Measurements from ENCODE around the gene CA12.
"Not testable (repeated sequence)": the region's sequence is repeated elsewhere in the genome, so short reads cannot be mapped to it uniquely, and the experiment has no call there.

Gene CA12

GRCh38 chr15:63354821-63355650, 26.6 kb downstream of the CA12 start:
- peak; percentile 77 for DNase-seq

GRCh38 chr15:63353887-63354286, 27.8 kb downstream of the CA12 start:
- DNase-seq: peak; percentile 76

- DNase-seq: no peak
Measured at GRCh38 chr15:63353261-63353660, 28.4 kb downstream of the CA12 start.

DNA sequence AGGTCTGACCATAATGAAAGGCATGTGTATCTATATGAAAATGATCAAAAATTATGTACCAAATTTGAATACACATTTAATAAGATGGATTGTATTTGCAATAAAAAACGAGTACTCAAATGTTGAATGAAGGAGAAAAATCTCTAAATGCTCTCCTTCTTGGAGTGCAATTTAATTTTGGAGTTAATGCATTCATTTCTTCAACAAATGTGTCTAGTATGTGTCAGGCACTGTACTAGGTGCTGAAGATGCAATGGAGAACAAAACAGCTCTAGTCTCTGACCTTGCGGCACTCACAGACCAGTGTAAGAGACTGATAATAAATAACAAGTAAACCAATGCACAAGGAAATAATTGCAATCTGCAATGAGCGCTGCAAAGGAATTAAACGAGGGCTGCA, 28.8 kb downstream of the CA12 start:
- no peak for DNase-seq

- DNase-seq: no peak
Measured at GRCh38 chr15:63351170-63351569, 30.5 kb downstream of the CA12 start.

GRCh38 chr15:63350178-63350621, 31.4 kb downstream of the CA12 start:
- no peak for DNase-seq

DNA sequence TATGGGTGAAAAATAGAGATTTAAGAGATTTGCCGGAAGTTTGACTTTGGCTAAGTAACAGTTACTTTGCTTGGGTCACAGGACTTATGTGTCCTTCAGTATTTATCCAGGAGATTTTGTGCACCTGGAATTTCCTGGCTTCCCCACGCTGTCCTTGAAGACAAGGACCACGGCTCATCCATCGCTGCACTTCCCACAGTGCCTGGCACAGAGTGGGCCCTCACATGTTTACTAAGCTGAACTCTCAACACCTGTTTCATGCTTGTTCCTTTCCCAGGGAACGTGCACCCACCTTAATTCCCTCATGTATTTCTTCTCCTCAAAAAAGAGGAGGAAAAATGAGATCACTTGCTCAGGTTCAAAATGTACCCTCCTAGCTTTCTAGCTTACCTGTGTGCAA, 32.0 kb downstream of the CA12 start:
- DNase-seq: no peak

GRCh38 chr15:63349156-63349555, 32.5 kb downstream of the CA12 start:
- no peak for DNase-seq

DNA sequence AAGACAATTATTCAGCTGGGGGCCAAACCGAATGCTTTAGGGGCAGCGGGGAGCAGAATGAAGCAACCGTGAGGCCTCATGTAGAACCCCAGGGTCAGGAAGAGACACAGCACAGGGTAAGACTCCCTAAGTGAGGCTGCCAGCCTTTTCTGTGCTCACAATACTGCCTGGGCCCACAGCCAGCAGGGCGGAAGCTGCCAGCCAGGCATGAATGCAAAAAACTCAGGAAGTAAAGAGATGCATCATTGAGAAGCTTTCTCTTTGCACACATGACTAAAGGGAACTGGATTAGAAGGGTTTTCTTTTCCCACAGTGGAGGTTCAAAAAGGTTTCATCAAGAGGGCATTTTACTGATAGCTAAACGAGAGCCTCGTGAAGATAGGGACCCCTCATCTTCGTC, 33.3 kb downstream of the CA12 start:
- peak; percentile 84 for DNase-seq

- DNase-seq: no peak
Measured at GRCh38 chr15:63347074-63347857, 34.4 kb downstream of the CA12 start.

- no peak for DNase-seq
Measured at GRCh38 chr15:63345391-63345752, 36.3 kb downstream of the CA12 start.

- DNase-seq: no peak
Measured at GRCh38 chr15:63344731-63345390, 36.8 kb downstream of the CA12 start.

DNA sequence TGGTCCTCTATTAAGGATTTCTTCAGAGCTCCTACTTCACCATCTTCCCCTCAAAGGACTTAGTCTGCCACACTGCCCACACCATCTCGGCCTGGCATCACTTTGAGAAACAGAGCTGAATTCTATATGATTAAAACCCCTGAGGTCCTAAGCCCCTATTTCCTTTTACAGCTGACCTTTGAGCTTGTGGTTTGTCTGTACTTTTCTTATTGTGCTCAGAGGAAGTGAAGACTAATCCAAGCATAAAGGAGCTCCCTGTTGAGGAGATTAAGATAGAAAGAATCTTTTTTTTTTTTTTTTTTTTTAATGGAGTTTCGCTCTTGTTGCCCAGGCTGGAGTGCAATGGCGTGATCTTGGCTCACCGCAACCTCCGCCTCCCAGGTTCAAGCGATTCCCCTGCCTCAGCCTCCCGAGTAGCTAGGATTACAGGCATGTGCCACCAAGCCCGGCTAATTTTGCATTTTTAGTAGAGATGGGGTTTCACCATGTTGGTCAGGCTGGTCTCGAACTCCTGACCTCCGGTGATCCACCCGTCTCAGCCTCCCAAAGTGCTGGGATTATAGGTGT, 38.6 kb downstream of the CA12 start:
- DNase-seq: not testable (repeated sequence)

DNA sequence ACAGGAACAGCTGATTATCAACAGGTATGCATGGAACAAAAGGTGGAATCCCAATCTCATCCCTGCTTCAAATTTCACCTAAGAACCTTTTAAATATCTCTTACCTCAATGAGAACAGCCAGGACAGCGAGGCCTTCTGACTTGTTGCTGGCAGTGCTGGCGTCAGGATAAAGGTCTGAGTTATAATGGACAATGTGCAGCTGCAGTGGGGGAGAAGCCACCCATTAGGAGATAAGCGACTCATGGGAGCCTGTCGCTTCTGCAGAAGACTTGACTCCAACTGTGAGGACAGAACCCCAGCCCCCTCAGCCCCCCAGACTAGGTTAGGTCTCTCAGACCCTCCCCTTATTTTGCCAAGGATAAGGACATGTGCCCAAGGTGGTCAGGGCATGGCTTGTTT, 39.7 kb downstream of the CA12 start:
- no peak for DNase-seq

DNA sequence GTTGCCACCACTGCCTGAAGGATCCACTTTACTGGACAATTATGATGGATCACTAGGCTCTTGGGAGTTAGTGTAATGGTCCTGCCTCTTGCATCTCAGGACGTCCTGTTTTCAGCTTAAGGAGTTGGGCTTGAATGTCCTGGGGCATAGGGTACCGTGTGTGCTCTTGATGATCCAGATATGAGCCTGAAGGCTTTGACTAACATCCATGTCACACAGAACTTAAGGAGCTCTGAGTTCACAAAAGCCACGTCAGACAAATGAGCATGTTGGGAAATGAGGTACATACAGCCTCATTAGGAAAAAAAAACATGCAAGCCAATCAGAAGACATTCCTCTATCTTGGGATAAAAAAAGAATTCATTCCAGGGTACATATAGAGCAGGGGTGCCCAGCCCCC, 40.8 kb downstream of the CA12 start:
- DNase-seq: peak; percentile 32

- DNase-seq: peak; percentile 57
Measured at GRCh38 chr15:63340353-63340752, 41.3 kb downstream of the CA12 start.

- DNase-seq: no peak
Measured at GRCh38 chr15:63339836-63340235, 41.8 kb downstream of the CA12 start.

DNA sequence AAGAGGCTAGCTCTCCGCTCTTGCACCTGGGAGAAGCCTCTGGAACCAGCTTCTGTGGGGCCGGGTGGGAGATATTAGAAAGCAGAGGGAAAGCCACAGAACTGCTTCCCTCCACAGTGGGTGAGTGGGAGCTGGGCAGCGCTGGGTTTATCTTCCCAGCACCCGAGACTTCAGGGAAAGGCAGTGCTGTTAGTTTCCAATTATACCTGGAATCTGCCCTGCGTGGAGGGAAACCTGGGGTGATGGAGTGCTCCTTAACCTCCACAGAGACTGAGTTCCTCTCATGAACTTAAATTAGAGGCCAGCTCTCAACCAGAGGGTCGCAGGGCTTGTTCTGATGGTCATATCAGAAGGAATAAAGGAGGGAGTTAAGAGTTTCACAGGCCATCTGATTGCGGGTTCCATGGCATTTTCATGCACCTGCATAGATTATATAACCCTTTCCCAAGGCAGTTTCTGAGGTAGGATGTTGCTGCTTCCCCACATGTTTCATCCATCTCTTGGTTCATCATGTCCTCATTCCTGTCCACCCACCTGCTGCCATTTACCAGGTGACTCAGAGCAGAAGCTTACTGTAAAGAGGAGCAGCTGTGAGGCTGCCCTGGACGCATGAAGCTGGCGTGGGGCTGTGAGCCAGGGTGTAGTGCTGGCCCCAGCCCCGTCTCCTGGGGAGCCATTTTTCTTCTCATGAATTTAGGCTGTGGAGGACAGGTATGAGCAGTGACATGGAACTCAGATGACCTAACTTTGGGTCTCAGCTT, 42.5 kb downstream of the CA12 start:
- DNase-seq: peak; percentile 74

DNA sequence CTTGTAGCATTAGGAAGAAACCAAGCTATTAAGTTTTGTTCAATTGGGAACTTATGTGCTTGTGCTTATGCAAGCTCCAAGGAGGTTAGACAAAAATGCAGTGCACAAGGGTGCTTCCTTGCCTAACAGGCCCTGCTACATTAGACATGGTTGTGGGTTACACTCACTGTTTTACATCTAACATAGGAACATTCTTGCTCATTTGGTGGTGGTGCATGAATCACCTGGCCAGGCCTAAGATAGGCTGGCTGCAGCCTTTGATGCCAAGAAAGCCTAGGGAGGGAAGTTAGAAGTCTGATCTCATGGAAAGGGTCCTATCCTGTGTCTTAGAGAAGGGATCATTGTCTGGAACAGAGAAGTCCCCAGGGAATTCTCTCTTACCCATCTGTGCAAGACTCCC, 43.5 kb downstream of the CA12 start:
- no peak for DNase-seq

DNA sequence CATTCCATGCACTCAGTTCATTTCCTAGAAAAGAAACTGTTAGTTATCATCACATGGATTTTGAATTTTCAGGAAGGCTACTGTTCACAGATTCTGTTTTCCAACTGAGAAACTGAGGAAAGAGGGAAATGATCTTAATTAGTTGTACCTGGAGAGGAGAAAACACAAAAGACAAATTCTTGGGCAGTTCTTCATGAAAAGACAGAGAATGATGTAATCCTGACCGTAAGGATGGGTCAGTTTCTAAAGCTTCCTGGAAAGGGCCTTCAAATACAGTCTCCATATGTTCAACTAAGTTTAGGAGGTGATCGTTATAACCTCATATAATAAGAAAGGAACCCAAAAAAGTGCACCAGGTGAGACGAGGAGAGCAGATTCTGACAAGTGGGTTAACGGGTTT, 44.6 kb downstream of the CA12 start:
- no peak for DNase-seq

GRCh38 chr15:63335543-63336240, 46.0 kb downstream of the CA12 start:
- no peak for DNase-seq

GRCh38 chr15:63334821-63335220, 46.8 kb downstream of the CA12 start:
- no peak for DNase-seq

All from DMS53 (cell line).